ENCODE results near the gene MCM5.

DNA sequence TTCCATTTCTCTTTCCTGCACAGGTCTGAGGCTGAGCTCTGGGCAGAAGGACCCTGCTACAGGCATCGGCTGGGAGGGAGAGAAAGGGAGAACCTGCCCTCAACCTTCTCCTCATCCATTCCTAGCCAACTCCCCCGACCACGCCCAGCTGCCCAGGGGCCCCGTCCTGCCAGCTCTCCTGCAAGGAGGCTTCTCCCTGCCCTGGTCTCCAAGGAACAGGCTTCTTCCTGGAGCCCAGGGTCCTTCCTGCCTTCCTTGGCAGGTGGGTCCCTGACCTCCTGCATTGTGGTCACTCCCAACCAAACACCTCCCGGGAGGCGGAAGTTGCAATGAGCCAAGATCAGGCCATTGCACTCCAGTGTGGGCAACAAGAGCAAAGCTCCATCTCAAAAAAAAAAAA is 31.6 kb upstream of the MCM5 start:
- TF ChIP-seq ZNF274 (IDR thresholded peaks at IDR 0.05; ENCODE audit: low read depth, low read length) (no peak), YY1 (IDR thresholded peaks at IDR 0.05; ENCODE audit: insufficient read depth, insufficient read length) (no peak), SUZ12 (IDR thresholded peaks at IDR 0.05; ENCODE audit: extremely low read depth, insufficient read depth, insufficient read length) (no peak)
